Lower leg skin (tissue), 3 donors: ENCODE data around the gene ASB10.

Experiments
- POLR2A ChIP-seq, 2 donors: fragments of 450-650 bp; IDR thresholded peaks; one replicate each; pipeline ENCODE4 v1.6.1; 2016 to 2017; ENCODE audit warnings: antibody characterized with exemption in 2 of 2, mild to moderate bottlenecking in 1 of 2, moderate library complexity in 1 of 2
- TF ChIP-seq, protein P1 (sequence below), 3 donors: fragments of 450-650 bp; IDR thresholded peaks; one replicate each; pipeline ENCODE4 v1.5.1; 2016; ENCODE audit warnings: antibody characterized with exemption in 3 of 3, mild to moderate bottlenecking in 3 of 3, moderate library complexity in 2 of 3

- TF ChIP-seq, protein P1, sequence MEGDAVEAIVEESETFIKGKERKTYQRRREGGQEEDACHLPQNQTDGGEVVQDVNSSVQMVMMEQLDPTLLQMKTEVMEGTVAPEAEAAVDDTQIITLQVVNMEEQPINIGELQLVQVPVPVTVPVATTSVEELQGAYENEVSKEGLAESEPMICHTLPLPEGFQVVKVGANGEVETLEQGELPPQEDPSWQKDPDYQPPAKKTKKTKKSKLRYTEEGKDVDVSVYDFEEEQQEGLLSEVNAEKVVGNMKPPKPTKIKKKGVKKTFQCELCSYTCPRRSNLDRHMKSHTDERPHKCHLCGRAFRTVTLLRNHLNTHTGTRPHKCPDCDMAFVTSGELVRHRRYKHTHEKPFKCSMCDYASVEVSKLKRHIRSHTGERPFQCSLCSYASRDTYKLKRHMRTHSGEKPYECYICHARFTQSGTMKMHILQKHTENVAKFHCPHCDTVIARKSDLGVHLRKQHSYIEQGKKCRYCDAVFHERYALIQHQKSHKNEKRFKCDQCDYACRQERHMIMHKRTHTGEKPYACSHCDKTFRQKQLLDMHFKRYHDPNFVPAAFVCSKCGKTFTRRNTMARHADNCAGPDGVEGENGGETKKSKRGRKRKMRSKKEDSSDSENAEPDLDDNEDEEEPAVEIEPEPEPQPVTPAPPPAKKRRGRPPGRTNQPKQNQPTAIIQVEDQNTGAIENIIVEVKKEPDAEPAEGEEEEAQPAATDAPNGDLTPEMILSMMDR (IDR thresholded peaks at IDR 0.05), result no peak
- TF ChIP-seq POLR2A (IDR thresholded peaks at IDR 0.05), result no peak
Observed at GRCh38 chr7:151129117-151129959, 57.7 kb downstream of the ASB10 start.
